NCI-H82 treated with DMSO at 0.1 percent for 48 hours (cell line): Measurements from ENCODE around the gene RSPH9.
"Not testable (repeated sequence)": the region's sequence is repeated elsewhere in the genome, so short reads cannot be mapped to it uniquely, and the experiment has no call there.

Experiments used
- DNase-seq: peaks from one replicate; lab custom pipeline; 2025; ENCODE audit not compliant: unreplicated experiment; lab: John Stamatoyannopoulos, UW

RSPH9 gene

DNA sequence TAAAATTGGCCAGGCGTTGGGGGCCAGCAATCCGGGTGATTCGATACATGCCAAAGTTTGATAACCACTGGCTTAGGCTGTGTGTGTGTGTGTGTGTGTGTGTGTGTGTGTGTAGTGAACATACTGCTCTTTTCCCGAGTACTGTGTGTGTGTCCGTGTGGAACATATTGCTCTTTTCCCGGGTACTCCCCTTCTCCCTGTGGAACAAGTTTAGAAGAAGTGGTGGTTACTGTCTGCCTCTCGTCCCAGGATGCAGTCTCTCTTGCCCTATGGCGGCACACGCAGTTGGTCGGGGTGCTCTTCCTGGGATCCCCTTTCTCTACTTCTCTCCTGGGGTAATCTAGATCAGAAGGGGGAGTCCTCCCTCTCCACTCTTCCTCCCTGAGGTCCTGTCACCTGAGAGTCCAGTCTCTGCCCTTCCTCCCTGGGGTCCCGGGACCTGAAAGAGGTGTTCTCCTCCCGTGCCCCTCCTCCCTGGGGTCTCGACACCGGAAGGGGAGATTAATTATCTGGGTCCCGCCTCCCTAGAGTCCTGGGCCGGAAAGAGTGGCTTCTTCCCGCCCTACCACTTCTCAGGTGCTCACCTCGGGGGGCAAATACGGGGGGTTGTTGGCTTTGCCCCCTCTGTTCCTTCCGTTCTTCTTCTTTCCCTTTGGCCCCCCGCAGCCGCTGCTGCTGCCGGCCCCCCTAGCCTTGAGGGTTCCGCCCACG is 16.3 kb upstream of the RSPH9 start:
- peak; percentile 36 for DNase-seq

DNA sequence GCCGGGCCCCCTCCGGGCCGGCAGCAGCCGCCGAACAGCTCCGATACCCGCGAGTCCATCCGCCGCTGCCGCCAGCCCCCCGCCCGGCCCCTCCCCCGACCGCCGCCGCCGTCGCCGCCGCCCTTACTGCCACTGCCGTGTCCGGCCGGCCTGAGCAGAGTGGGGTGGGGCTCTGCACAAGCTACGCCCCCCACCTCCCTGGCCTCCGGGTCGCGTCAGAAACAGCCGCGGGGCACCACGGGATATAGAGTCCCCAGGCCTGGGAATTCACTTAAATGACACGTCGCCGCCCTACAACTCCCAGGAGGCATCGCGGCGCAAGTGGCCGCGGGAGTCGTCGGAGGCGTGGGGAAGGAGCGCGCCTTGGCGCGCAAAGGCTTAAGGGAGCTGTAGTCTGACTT is 15.7 kb upstream of the RSPH9 start, which contains the start of gene GTPBP2:
GTPBP2 (minus strand) TSS at position 161 of the 401 bp plus-strand sequence; CDS start at position 59, 102 bp downstream.
- peak; percentile 97 for DNase-seq

DNA sequence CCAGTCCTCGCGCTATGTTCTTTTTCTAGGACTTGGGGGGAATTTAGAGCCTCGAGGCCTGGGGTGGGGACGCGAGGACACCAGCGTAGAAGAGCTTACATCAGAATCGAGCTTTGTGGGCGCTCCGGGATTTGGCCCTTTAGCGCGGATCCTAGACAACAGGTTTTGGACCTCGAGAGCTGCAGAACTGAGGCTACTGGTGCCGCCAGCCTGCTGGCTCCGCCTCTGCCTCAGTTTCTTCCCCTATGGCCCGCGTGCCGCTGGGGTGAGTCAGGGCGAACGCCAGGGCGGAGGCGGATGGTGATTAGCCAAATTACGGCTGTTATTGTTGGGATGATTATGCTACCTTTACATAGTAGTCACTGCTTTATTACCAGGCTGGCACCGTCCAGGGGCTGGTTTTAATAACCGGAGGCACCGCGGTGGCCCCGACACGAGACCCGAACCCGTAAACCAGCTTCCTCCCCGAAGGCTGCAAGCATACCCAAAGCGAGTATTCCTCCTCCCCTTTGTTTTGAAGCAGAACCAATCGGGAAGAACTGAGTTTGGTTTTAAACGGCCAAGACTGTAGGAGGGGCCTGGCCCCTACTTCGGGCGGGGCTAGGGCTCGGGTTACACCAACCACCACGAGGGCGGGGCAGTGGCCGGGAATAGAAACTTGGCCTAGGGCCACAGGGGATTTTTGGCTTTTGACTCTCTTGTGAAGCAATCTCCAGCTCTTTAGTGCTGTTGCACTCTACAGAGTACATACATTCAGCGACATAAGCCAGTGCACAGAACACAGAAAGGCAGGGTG is 15.1 kb upstream of the RSPH9 start:
- peak; percentile 98 for DNase-seq

DNA sequence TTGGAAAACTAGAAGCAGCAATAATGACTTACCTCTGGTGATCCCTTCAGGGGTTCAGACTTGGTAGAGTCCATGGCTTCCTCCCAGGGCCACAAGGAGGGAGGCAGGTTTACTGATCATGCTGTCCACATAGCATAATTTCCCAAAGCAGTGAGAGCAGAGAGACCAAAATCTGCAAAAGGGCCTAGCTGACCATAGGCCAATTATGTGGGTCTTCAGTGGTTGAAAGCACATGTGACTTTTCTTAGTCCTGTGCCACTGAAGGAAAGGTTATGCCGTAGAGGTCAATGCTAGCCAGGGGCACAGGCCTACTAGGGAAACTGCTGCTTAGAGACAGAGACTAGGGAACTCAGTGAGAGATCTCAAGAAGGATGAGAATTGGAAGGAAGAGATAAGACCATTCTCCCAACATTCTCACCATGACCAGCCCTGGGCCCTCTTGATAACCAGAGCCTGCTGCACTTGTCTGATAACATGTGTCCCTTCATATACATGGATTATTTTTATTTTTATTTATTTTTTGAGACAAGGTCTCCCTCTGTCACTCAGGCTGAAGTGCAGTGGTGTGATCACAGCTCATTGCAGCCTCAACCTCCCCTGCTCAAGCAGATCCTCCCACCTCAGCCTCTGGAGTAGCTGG is 13.7 kb upstream of the RSPH9 start:
- DNase-seq = no peak

DNA sequence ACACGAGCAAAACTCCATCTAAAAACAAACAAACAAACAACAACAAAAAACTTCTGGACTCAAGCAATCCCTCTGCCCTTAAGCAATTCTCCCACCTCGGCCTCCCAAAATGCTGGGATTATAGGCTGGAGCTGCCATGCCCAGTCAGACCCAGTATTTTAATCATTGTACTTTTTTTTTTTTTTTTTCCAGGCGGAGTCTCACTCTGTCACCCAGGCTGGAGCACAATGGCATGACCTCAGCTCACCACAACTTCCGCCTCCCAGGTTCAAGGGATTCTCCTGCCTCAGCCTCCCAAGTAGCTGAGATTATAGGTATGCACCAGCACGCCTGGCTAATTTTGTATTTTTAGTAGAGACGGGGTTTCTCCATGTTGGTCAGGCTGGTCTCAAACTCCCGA is 11.8 kb upstream of the RSPH9 start:
- DNase-seq = not testable (repeated sequence)

DNA sequence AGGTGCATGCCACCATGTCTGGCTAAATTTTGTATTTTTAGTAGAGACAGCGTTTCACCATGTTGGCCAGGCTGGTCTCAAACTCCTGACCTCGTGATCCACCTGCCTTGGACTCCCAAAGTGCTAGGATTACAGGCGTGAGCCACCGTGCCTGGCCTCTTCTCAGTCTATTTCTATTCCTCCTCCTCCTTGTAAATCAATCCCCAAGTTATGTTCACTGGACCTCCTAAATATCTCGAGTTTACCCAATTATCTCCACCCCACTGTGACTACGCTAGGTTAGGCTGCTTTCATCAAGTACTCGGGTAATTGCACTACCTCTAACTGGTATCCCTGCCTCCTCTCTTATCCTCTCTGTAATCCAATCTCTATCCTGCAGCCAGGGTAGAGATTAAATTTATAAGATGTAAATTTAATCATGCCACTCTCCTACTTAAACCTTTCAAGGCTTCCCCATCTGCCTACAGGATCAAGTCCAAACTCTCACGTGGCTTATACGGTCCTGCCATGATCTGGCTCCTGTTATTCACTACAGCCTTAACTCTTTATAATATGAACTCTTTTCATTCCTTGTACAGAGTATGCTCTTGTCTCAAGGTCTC is 10.0 kb upstream of the RSPH9 start:
- DNase-seq = peak; percentile 100

DNA sequence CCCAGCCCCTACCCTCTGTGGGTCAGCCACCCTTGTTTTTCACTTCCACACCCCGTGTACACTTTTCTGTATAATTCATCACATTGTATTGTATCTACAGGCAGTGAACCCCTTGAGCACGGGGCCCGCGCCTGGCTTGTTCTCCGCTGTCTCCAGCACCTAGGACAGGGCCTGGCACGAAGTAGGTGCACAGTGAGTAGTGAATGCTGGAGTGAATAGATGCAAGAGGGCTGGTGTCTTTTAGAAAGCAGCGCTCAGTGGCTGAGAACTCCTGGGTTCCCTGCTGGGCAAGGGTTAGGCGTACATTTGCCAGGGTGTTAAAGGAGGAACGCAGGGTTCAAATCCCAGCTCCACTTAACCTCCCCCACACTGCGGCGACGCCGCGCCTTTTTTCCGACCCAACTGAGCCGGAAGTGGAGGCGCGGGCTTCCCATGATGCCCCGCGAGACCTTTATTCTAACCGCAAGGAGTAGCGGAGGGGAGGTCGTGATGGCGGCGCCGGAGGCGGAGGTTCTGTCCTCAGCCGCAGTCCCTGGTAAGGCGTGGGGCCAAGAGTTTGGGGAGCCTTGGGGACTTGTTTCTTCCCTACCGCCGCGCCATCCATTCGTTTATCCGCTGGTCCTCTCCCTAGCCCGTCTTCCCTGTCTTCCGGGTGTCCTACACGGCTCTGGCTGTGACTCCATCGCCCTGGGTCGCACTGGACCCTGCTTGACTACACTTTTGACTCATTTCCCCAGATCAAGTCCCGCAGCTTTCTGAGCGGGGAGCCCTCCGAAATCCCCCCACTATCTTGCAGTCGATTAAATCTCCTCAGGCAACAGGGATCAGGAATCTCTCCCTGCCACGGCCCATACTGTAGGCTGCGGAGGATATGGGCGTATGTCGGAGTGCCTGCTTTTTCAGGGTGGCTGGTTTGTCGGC is 9.2 kb upstream of the RSPH9 start, which contains the start of gene MAD2L1BP:
MAD2L1BP (plus strand) TSS at position 454 of the 921 bp plus-strand sequence; CDS start at position 490, 36 bp downstream.
- peak; percentile 74 for DNase-seq

DNA sequence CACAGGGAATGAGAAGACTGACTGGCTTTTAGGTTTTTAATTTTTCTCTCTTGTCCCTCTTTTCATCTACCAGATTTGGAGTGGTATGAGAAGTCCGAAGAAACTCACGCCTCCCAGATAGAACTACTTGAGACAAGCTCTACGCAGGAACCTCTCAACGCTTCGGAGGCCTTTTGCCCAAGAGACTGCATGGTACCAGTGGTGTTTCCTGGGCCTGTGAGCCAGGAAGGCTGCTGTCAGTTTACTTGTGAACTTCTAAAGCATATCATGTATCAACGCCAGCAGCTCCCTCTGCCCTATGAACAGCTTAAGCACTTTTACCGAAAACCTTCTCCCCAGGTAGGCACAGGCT is 8.6 kb upstream of the RSPH9 start:
- DNase-seq = no peak

DNA sequence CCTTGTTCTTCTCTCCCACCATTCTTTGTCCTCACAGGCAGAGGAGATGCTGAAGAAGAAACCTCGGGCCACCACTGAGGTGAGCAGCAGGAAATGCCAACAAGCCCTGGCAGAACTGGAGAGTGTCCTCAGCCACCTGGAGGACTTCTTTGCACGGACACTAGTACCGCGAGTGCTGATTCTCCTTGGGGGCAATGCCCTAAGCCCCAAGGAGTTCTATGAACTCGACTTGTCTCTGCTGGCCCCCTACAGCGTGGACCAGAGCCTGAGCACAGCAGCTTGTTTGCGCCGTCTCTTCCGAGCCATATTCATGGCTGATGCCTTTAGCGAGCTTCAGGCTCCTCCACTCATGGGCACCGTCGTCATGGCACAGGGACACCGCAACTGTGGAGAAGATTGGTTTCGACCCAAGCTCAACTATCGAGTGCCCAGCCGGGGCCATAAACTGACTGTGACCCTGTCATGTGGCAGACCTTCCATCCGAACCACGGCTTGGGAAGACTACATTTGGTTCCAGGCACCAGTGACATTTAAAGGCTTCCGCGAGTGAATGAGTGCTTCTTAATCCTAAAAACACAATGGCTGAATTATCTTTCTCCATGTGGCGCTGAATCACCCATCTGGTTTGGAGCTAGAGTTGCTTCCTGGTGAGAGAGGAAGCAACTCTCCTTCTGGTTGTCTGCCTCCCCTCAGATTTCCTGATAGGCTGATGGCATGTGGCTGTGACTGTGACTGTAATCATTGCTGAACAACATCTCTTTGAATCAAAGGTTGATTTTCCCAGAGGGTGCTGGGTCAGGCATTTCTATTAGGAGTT is 4.6 kb upstream of the RSPH9 start:
- DNase-seq = no peak

DNA sequence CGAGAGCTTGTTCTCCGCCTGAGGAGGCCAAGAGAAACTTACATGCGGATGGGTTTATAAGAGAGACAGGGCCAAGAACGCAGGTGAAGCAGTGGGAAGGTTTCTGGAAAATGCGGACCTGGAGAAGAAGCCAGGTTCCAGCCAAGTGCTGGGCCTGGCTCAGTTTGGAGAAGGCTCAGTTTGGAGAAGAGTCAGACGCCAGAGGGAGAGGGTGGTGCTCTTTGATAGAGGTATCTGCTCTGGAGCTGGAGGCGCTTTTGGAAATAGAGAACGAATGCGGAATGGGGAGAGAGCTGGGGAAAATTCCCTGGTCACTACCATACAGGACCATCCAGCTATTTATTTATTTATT is 753 bp downstream of the RSPH9 start:
- DNase-seq = no peak

DNA sequence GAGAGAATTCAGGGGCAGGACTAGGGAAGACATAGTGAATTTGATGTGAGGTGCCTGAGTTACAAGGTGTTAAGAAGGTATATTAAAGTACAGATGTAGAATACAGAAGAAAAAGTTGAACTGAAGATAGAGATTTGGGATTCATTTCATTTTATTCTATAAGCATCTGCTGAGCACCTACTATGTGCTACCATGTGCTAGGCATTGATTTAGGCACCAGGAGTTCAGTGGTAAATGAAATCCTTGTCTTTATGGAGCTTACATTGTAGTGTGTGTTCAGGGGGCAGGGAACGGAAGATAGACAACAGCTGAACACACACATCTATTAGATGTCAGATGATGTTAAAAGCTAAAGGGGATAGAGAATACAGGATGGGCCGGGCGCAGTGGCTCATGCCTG is 2.8 kb downstream of the RSPH9 start:
- no peak for DNase-seq

DNA sequence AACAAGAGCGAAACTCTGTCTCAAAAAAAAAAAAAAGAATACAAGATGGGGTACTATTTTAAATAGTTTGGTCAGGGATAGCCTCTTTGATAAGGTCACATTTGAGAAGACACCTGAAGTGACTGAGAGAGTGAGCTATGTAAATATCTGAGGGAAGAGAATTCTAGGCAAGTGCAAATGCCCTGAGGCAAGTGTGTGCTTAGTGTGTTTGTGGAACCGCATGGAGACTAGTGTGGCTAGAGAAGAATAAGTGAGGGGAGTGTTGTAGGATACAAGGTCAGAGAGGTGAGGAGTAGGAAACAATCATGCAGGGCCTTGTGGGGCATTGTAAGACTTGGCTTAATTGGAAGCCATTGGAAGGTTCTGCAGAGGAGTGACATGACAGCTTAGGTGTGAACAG is 3.4 kb downstream of the RSPH9 start:
- no peak for DNase-seq

DNA sequence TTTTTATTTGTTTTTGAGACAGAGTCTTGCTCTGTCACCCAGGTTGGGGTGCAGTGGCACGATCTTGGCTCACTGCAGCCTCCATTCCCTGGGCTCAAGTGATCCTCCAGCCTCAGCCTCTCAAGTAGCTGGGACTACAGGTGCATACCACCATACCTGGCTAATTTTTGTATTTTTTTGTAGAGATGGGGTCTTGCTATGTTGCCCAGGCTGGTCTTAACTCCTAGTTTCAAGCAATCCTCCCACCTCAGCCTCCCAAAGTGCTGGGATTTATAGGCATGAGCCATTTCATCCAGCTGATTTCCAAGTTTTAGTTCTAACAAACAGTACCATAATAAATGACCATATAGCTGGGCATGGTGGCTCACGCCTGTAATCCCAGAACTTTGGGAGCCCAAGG is 8.0 kb downstream of the RSPH9 start:
- DNase-seq = not testable (repeated sequence)

DNA sequence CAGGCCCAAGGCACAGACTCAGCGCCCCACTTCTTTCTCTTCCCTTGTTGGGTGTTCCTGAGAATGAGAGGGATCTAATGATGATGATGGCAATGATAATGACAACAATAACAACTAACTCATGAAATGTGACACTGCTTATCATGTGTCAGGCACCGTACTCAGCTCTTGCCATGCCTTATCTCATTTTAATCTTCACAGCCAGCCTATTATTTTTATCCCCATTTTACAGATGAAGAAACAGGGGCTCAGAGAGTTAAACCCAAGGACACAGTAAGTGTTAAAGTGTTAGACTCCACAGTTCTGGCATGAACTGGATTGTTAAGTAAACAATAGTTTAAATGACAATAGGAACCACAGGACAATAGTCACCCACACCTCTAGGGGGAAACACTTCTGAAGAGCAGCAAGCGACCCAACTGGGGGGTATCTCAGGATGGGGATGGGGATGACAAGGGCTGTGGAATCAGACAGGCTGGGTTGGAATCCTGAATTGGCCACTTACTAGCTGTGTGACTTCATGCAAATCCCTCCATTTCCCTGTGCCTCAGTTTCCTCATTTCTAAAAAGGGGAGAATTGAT is 12.5 kb downstream of the RSPH9 start:
- no peak for DNase-seq

DNA sequence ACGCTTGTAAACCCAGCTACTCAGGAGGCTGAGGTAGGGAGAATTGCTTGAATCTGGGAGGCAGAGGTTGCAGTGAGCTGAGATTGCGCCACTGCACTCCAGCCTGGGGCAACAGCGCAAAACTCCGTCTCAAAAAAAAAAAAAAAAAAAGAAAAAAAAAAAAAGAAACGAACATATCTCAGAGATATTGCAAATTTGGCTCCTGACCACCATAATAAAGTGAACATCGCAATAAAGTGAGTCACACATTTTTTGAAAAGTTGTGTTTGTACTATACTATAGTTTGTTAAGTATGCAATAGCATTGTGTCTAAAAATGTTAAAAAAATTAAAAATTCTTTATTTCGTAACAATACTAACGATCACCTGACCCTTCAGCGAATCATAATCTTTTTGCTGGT is 13.3 kb downstream of the RSPH9 start:
- no peak for DNase-seq

DNA sequence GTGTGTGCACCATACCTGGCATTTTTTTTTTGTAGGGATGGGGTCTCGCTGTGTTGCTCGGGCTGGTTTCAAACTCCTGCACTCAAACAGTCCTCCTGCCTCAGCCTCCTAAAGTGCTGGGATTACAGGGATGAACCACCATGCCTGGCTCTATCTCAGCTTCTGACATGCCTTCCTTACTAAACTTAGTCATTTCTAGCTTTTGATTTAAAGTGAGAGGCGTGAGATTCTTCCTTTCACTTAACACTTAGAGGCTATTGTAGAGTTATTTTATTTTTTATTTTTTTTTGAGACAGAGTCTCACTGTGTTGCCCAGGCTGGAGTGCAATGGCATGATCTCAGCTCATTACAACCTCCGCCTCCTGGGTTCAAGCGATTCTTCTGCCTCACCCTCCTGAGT is 18.1 kb downstream of the RSPH9 start:
- DNase-seq = not testable (repeated sequence)

DNA sequence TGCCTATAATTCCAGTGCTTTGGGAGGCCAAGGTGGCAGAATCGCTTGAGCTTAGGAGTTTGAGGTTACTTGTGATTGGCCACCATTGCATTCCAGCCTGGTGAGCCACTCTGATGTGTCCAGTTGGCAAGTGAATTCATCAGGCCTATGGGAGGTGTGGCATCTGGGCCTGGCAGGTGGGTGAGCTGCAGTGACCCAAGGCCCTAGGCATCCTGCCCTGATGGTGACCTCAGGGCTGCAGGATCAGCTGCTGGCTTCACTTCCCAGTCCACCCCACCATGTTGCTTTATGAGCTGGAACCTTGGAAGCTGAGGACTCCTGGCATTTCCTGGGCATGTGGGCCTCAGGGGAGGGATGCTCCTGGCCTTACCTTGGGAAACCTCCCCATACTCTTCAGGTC is 20.5 kb downstream of the RSPH9 start:
- DNase-seq = no peak

DNA sequence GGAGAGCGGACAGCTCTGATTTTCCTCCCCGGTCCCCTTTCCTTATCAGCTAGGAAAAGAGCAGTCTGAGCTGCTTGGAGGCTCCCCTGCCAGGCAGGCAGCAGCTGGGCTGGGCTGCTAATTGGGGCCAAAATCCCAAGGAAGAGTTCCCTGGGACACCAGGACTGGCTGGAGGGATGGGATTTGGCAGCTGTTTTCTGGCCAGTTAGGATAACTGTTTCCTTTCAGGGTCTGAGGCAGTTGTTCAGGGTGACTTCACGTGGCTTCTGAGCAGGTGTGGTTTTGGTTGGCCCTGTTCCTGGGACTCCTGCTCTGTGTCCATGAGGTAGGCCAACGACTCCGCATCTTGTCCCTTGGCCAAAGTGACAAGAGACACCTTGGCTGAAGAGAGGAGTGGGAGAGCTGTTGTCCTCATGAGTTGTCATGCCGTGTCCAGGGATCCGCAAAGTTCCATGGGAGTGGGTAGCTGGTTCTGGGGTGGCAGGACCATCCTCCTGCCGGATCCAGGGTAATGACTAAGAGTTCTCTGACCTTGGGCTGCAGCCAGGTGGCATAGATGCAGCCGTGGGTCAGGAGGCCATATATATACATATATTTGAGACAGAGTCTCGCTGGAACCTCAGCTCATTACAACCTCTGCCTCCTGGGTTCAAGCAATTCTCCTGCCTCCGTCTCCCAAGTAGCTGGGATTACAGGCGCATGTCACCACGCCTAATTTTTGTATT is 21.5 kb downstream of the RSPH9 start:
- DNase-seq = no peak
